IMR-90 (cell line): ENCODE data around the gene MAP2K5.

Experiments used
- CHD1 ChIP-seq: IDR thresholded peaks from 2 replicates; pipeline ENCODE4 v1.6.1; 2012; ENCODE audit warnings: low read depth, low read length, improper control_type of control experiment
- CTCF ChIP-seq: conservative IDR thresholded peaks from 2 replicates; pipeline ENCODE4 v1.5.1; 2012; ENCODE audit warnings: mild to moderate bottlenecking, low read depth, low read length, improper control_type of control experiment
- POLR2A ChIP-seq: IDR thresholded peaks from 2 replicates; pipeline ENCODE4 v1.6.1; 2012; ENCODE audit warnings: mild to moderate bottlenecking, low read depth, low read length
- RAD21 ChIP-seq: IDR thresholded peaks from 2 replicates; pipeline ENCODE4 v1.6.1; 2012; ENCODE audit warnings: low read length, improper control_type of control experiment
- TF ChIP-seq, protein P1 (sequence below): fragments of 150-350 bp; IDR thresholded peaks from 2 replicates; pipeline ENCODE4 v1.6.1; 2016; ENCODE audit warnings: low read depth, mild to moderate bottlenecking, low read length, moderate library complexity, borderline replicate concordance

DNA sequence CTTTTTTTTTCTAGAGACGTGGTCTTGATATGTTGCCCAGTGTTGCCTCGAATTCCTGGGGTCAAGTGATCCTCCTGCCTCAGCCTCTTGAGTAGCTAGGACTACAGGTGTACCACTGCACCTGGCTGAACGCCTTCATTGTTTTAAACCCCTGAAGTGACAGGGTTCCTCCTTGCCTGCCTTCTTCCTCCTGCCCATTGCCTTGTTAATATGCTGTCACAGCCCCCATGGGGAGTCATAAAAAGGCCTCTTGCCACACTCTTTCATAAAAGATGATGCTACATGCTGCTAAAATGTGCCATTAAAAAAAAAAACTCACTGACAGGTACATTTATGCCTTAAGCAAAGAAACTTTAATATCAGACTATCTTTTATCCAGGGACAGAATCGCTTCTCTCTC lies 166.0 kb downstream of the MAP2K5 start:
- TF ChIP-seq POLR2A (no peak), CTCF (no peak), RAD21 (no peak), CHD1 (no peak)
- TF ChIP-seq, protein P1, sequence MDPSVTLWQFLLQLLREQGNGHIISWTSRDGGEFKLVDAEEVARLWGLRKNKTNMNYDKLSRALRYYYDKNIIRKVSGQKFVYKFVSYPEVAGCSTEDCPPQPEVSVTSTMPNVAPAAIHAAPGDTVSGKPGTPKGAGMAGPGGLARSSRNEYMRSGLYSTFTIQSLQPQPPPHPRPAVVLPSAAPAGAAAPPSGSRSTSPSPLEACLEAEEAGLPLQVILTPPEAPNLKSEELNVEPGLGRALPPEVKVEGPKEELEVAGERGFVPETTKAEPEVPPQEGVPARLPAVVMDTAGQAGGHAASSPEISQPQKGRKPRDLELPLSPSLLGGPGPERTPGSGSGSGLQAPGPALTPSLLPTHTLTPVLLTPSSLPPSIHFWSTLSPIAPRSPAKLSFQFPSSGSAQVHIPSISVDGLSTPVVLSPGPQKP = no peak
